A549 (cell line): ENCODE data around the gene PMP22. TPM values are rescaled to one million over a fixed set of nuclear protein-coding genes. Genes with fewer than 3 reads are reported as not detected.

Source experiments
- ATAC-seq, 2 experiments: fragments of 200-7000 bp in 1 of 2; fragments of >200 bp in 1 of 2; cut with Nextera tagmentation in 1 of 2; cut with Tn5 transposase in 1 of 2; 3 replicates each; pipeline versions ENCODE4 v1.8.0 to v1.9.1; 2018 to 2020; ENCODE audit warnings: mild to moderate bottlenecking in 1 of 2, moderate library complexity in 1 of 2
- CTCF ChIA-PET: fragments of 300-600 bp; sonication (Branson Sonifier 250); formaldehyde crosslinking; extraction: SDS; loops from one replicate; lab custom pipeline; 2021; ENCODE audit warnings: antibody characterized with exemption, inconsistent platforms; lab: Yijun Ruan, JAX
- POLR2A ChIA-PET: fragments of 350-600 bp; formaldehyde crosslinking; extraction: SDS; loops from one replicate; lab custom pipeline; 2021; ENCODE audit warnings: antibody characterized with exemption, inconsistent platforms; lab: Yijun Ruan, JAX
- DNase-seq, 2 experiments: peaks; one replicate each; pipeline versions ENCODE4 v3.0.0 to v3.0.0-alpha.2; 2011 to 2016; ENCODE audit warnings: low read depth in 1 of 2, low spot score in 1 of 2
- FAIRE-seq: peaks from 2 replicates; lab custom pipeline; 2011; peaks lifted over from hg19 to GRCh38; lab: Jason Lieb, UNC
- H3K27ac ChIP-seq, 2 experiments: fragments of >200 bp; sonication (Bioruptor Twin); formaldehyde crosslinking; 3 replicates each; pipeline ENCODE4 v1.5.1; 2016 to 2017
- H3K4me1 ChIP-seq: fragments of >200 bp; sonication (Bioruptor Twin); formaldehyde crosslinking; 3 replicates; pipeline ENCODE4 v1.6.1; 2016
- H3K4me2 ChIP-seq: fragments of >200 bp; sonication (Bioruptor Twin); formaldehyde crosslinking; 3 replicates; pipeline ENCODE4 v1.6.1; 2016
- H3K4me3 ChIP-seq: fragments of >200 bp; sonication (Bioruptor Twin); formaldehyde crosslinking; 3 replicates; pipeline ENCODE4 v1.5.1; 2016
- H3K9me3 ChIP-seq: fragments of >200 bp; sonication (Bioruptor Twin); formaldehyde crosslinking; 3 replicates; pipeline ENCODE4 v1.6.1; 2016
- CBX2 ChIP-seq: fragments of 200-600 bp; sonication (generic); IDR thresholded peaks from 2 replicates; pipeline ENCODE4 v1.6.1; 2016; ENCODE audit warnings: low read depth, mild to moderate bottlenecking, borderline replicate concordance
- CBX8 ChIP-seq: fragments of 200-600 bp; sonication (generic); IDR thresholded peaks from 2 replicates; pipeline ENCODE4 v1.6.1; 2016
- CEBPB ChIP-seq, 2 experiments: fragments of >200 bp in 1 of 2; sonication (Bioruptor Twin) in 1 of 2; formaldehyde crosslinking in 1 of 2; IDR thresholded peaks; 2 replicates each; pipeline ENCODE4 v1.6.1; 2012 to 2016
- CHD2 ChIP-seq: fragments of 150-350 bp; IDR thresholded peaks from 2 replicates; pipeline ENCODE4 v1.6.1; 2014; ENCODE audit warnings: low read length; ENCODE audit not compliant: partially characterized antibody
- EHF ChIP-seq: fragments of 250-450 bp; sonication (Bioruptor Pico); IDR thresholded peaks from 2 replicates; pipeline ENCODE4 v1.5.0; 2020; ENCODE audit warnings: mild to moderate bottlenecking
- EP300 ChIP-seq, 2 experiments: fragments of >200 bp; sonication (Bioruptor Twin); formaldehyde crosslinking; IDR thresholded peaks; 2 replicates in 1 of 2; 3 replicates in 1 of 2; pipeline ENCODE4 v1.6.1; 2016 to 2017
- FOSB ChIP-seq: fragments of 250-450 bp; sonication (Bioruptor Pico); IDR thresholded peaks from 2 replicates; pipeline ENCODE4 v1.5.0; 2020; ENCODE audit warnings: mild to moderate bottlenecking, moderate library complexity
- FOSL2 ChIP-seq, 2 experiments: fragments of 450-650 bp in 1 of 2; fragments of >200 bp in 1 of 2; sonication (Bioruptor Twin) in 1 of 2; formaldehyde crosslinking; IDR thresholded peaks; 2 replicates each; pipeline versions ENCODE4 v1.5.0 to v1.6.1; 2016 to 2020; ENCODE audit warnings: mild to moderate bottlenecking in 1 of 2, moderate library complexity in 1 of 2
- HOXB5 ChIP-seq: fragments of 250-450 bp; sonication (Bioruptor Pico); IDR thresholded peaks from 2 replicates; pipeline ENCODE4 v1.5.0; 2020; ENCODE audit warnings: mild to moderate bottlenecking, moderate library complexity
- JUN ChIP-seq, 2 experiments: fragments of >200 bp; sonication (Bioruptor Twin); formaldehyde crosslinking; IDR thresholded peaks; 2 replicates in 1 of 2; 3 replicates in 1 of 2; pipeline ENCODE4 v1.6.1; 2016 to 2017
- MAFK ChIP-seq: fragments of 450-650 bp; IDR thresholded peaks from 2 replicates; pipeline ENCODE4 v1.6.1; 2014; ENCODE audit not compliant: partially characterized antibody
- MAZ ChIP-seq: fragments of 150-350 bp; IDR thresholded peaks from 2 replicates; pipeline ENCODE4 v1.6.1; 2014; ENCODE audit warnings: antibody characterized with exemption, low read depth, low read length, borderline replicate concordance
- NPAS2 ChIP-seq: fragments of 250-450 bp; sonication (Bioruptor Pico); IDR thresholded peaks from 2 replicates; pipeline ENCODE4 v1.8.0; 2022; ENCODE audit warnings: mild to moderate bottlenecking, moderate library complexity, borderline replicate concordance
- POLR2A ChIP-seq: IDR thresholded peaks from 2 replicates; pipeline ENCODE4 v1.6.1; 2012; ENCODE audit warnings: mild to moderate bottlenecking, low read length
- RCOR1 ChIP-seq: fragments of 150-350 bp; IDR thresholded peaks from 2 replicates; pipeline ENCODE4 v1.6.1; 2014; ENCODE audit warnings: antibody characterized with exemption, low read length, low read depth
- RFX5 ChIP-seq: fragments of 450-650 bp; IDR thresholded peaks from 2 replicates; pipeline ENCODE4 v1.7.1; 2014; ENCODE audit warnings: antibody characterized with exemption, mild to moderate bottlenecking, moderate library complexity
- SMC3 ChIP-seq: fragments of >200 bp; sonication (Bioruptor Twin); formaldehyde crosslinking; IDR thresholded peaks from 3 replicates; pipeline ENCODE4 v1.6.1; 2018; ENCODE audit warnings: inconsistent platforms
- SREBF2 ChIP-seq: fragments of 450-650 bp; IDR thresholded peaks from 2 replicates; pipeline ENCODE4 v1.6.1; 2014; ENCODE audit warnings: mild to moderate bottlenecking, moderate library complexity
- TFCP2L1 ChIP-seq: fragments of 250-450 bp; sonication (Bioruptor Pico); IDR thresholded peaks from 2 replicates; pipeline ENCODE4 v1.5.0; 2021; ENCODE audit warnings: mild to moderate bottlenecking
- TP53 ChIP-seq: fragments of 250-450 bp; sonication (Bioruptor Pico); IDR thresholded peaks from 2 replicates; pipeline ENCODE4 v1.5.0; 2021; ENCODE audit warnings: mild to moderate bottlenecking, moderate library complexity
- ZSCAN20 ChIP-seq: fragments of 250-450 bp; sonication (Bioruptor Pico); IDR thresholded peaks from 2 replicates; pipeline ENCODE4 v1.8.0; 2022; ENCODE audit warnings: mild to moderate bottlenecking, moderate library complexity
- WGBS: methylation state at CpG from one replicate; pipeline ENCODE4 v1.1.6; 2017; ENCODE audit errors: missing lambda C conversion rate; 5-methylcytosine and 5-hydroxymethylcytosine counted together
- polyA plus RNA-seq, 4 experiments: library from polyadenylated mRNA; depleted of rRNA in 3 of 4; stranded (reverse); fragments of >200 nt; fragmentation: RNase III in 1 of 4; extraction: RNeasy Plus Mini Kit Qiagen cat#74134 plus additional on column Dnase treatment in 1 of 4; gene quantifications; 2 replicates in 3 of 4; 3 replicates in 1 of 4; pipeline ENCODE4 v1.2.3, GENCODE V29; 2011 to 2017
- TF ChIP-seq, protein P1 (sequence below): fragments of 150-350 bp; IDR thresholded peaks from 2 replicates; pipeline ENCODE4 v1.6.1; 2014; ENCODE audit warnings: low read depth, mild to moderate bottlenecking, low read length
- TF ChIP-seq, protein P2 (sequence below): IDR thresholded peaks from 2 replicates; pipeline ENCODE4 v1.6.1; 2012
- TF ChIP-seq, protein P3 (sequence below): fragments of 450-650 bp; IDR thresholded peaks from 2 replicates; pipeline ENCODE4 v1.6.1; 2014; ENCODE audit warnings: antibody characterized with exemption
- TF ChIP-seq, protein P4 (sequence below): fragments of >200 bp; sonication (Bioruptor Twin); formaldehyde crosslinking; IDR thresholded peaks from 3 replicates; pipeline ENCODE4 v1.6.1; 2016
- TF ChIP-seq, protein P5 (sequence below): IDR thresholded peaks from 2 replicates; pipeline ENCODE4 v1.6.1; 2012; ENCODE audit warnings: low read depth, borderline replicate concordance

Gene PMP22
- polyA plus RNA-seq, 2 of the 4 experiments (the other 2 are of a cell fraction), result 40.1 to 102 TPM

DNA sequence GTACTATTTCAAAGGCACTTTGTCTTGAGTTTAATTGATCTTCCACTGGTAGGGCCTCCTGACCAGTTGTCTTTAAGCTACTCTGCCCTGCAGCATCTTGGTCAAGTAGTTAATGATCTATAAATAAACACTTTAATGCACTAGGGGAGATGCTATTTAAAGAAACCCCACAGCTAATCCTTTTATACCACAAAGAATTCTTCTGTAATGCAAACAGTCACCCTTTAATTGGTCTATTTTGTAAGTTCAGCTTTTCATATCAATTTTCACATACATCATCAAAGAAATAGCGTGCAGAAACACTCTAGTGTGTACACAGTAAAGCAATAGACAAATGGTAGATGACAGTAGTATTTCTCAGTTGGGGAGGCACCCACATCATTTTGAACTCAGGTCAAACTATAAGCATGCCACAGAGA, 70.3 kb downstream of the PMP22 start:
- CTCF ChIA-PET, result interaction anchor here (1.2 kb wide), 1 partner anchor 23 kb away, joined by 3 read pairs; no protein-coding TSS in a partner anchor
- POLR2A ChIA-PET, result no interaction called here
- H3K4me2 ChIP-seq, result no peak overlapping the region
- 0% methylated on average over 1 of the region's 1 CpG for WGBS
- DNase-seq, result no peak
- no peak overlapping the region for H3K27ac ChIP-seq
- no peaks in the 10 kb centered on the region for H3K4me1 ChIP-seq
- peak; percentile 51 for FAIRE-seq
- H3K4me3 ChIP-seq, result no peak overlapping the region
- no peak for ATAC-seq
- TF ChIP-seq POLR2A (no peak), JUN (IDR thresholded peaks at IDR 0.05) (no peak)
- TF ChIP-seq, protein P1, sequence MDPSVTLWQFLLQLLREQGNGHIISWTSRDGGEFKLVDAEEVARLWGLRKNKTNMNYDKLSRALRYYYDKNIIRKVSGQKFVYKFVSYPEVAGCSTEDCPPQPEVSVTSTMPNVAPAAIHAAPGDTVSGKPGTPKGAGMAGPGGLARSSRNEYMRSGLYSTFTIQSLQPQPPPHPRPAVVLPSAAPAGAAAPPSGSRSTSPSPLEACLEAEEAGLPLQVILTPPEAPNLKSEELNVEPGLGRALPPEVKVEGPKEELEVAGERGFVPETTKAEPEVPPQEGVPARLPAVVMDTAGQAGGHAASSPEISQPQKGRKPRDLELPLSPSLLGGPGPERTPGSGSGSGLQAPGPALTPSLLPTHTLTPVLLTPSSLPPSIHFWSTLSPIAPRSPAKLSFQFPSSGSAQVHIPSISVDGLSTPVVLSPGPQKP, result no peak
- peaks cover 14% of the 10 kb centered on the region; the same call in 2 of the 3 replicates for H3K9me3 ChIP-seq

DNA sequence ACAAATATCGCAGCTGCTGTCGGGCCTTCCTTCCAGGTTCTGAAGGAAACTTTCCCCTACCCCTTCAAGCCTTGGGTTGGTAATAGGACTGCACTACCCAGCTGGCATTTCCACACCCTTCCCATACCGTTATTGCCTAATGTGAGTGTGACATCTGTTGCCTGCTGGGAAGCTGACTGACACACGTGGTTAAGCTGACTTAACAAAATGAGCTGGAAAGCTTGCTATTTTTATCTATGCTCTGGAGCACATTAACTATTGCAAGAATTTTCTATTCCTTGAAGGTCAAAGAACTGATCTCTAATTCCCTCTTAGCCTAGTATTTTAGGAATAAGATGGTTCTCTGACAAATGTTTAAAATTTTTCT, 79.5 kb downstream of the PMP22 start:
- FAIRE-seq, result no peak

DNA sequence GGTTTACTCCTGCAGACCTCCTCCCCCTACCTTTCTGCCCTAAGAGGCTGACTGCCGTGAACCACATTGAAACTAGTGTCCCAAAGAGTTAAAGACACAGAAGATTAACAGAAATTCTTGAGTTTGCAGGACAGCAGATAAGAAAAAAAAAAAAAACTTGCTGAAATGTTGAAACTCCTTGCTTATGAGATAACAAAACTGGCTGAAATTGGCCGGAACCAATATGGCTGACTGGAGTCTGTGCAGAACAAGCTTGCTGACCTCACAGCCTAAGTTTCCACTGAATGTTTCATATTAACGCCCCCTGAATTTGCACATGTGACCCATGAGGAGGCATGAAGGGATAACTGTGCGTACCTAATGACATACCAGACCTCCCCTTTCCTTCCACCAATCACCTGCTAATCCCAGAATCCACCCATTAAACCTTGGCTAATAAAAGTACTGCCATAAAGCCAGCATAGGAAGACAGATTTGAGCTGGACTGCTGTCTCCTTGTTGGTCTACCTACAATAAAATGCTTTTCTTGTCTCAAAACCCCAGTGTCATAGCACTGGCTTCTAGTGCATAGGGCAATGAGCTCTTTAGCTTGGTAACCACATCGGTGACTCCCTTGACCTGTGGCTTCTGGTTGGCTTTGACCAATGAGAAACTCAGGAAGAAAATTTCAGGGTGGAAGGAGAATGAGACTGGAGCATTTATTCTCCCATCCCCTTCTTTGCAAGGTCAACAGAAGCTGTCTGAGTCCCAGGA, 80.1 kb downstream of the PMP22 start:
- H3K4me3 ChIP-seq, result no peak overlapping the region
- FAIRE-seq (no peak), DNase-seq (no peak), ATAC-seq (no peak)
- H3K4me1 ChIP-seq, result no peaks in the 10 kb centered on the region
- ChIA-PET POLR2A (no interaction called here), CTCF (interaction anchor here (1.0 to 1.1 kb wide), 2 partner anchors 11 to 14 kb away, joined by 3 read pairs; no protein-coding TSS in a partner anchor)
- H3K9me3 ChIP-seq, result no peaks in the 10 kb centered on the region
- no peak overlapping the region for H3K27ac ChIP-seq
- H3K4me2 ChIP-seq, result no peak overlapping the region
- 20% methylated on average over 5 of the region's 5 CpGs for WGBS
- TF ChIP-seq SMC3 (no peak), EP300 (IDR thresholded peaks at IDR 0.05) (no peak), HOXB5 (no peak), CEBPB (IDR thresholded peaks at IDR 0.05) (no peak)
- TF ChIP-seq, protein P2, sequence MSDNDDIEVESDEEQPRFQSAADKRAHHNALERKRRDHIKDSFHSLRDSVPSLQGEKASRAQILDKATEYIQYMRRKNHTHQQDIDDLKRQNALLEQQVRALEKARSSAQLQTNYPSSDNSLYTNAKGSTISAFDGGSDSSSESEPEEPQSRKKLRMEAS, result no peak
- TF ChIP-seq, all 56 proteins: peak for 0

More for the DNA sequence above, 79.5 kb downstream of the PMP22 start:
- ChIA-PET POLR2A (no interaction called here), CTCF (interaction anchor here (1.0 to 1.1 kb wide), 2 partner anchors 10 to 15 kb away, joined by 3 read pairs; no protein-coding TSS in a partner anchor)
- no peak for ATAC-seq
- no peak overlapping the region for H3K27ac ChIP-seq
- H3K4me1 ChIP-seq, result no peaks in the 10 kb centered on the region
- 28% methylated on average over 4 of the region's 4 CpGs for WGBS
- no peak overlapping the region for H3K4me3 ChIP-seq
- H3K4me2 ChIP-seq, result no peak overlapping the region
- TF ChIP-seq MAFK (peak; percentile 22), FOSB (no peak), MAZ (no peak)
- TF ChIP-seq, protein P3, sequence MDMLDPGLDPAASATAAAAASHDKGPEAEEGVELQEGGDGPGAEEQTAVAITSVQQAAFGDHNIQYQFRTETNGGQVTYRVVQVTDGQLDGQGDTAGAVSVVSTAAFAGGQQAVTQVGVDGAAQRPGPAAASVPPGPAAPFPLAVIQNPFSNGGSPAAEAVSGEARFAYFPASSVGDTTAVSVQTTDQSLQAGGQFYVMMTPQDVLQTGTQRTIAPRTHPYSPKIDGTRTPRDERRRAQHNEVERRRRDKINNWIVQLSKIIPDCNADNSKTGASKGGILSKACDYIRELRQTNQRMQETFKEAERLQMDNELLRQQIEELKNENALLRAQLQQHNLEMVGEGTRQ, result no peak
- peak in 1 of 2 experiments; percentile 16 for DNase-seq
- no peaks in the 10 kb centered on the region for H3K9me3 ChIP-seq

DNA sequence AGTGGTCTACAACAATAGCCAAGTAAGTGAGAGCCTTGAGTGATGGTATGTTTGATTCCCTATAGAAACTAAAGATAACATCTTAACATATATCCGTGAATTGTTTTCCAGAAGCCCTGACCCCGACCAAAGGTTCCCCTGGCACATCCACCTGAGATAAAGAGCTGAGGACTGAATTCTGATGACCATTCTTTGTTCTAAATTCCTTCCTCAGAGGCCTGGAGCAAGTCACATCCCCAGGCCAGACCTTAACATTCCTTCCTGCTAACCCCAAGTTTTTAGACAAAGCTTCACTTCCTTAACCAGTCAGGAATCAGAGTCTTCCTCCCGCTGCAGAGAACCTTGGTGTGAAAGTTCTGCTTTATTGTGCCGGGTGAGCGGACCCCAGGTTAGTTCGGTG, 83.3 kb downstream of the PMP22 start:
- H3K4me1 ChIP-seq, result no peaks in the 10 kb centered on the region
- whole genome bisulfite sequencing, result 58% methylated on average over 6 of the region's 6 CpGs
- ATAC-seq, result no peak
- TF ChIP-seq CBX8 (no peak), SMC3 (no peak), FOSL2 (IDR thresholded peaks at IDR 0.05) (no peak), FOSL2 (CRISPR knock-in tag; IDR thresholded peaks at IDR 0.05) (no peak), TFCP2L1 (CRISPR knock-in tag) (no peak), POLR2A (no peak), CBX2 (no peak), CHD2 (no peak), NPAS2 (CRISPR knock-in tag) (no peak), SREBF2 (no peak), RFX5 (no peak), RCOR1 (no peak), EHF (no peak), ZSCAN20 (no peak), TP53 (CRISPR knock-in tag) (no peak)
- TF ChIP-seq, protein P4, sequence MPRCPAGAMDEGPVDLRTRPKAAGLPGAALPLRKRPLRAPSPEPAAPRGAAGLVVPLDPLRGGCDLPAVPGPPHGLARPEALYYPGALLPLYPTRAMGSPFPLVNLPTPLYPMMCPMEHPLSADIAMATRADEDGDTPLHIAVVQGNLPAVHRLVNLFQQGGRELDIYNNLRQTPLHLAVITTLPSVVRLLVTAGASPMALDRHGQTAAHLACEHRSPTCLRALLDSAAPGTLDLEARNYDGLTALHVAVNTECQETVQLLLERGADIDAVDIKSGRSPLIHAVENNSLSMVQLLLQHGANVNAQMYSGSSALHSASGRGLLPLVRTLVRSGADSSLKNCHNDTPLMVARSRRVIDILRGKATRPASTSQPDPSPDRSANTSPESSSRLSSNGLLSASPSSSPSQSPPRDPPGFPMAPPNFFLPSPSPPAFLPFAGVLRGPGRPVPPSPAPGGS, result no peak
- TF ChIP-seq, protein P3, result no peak
- TF ChIP-seq, protein P5, sequence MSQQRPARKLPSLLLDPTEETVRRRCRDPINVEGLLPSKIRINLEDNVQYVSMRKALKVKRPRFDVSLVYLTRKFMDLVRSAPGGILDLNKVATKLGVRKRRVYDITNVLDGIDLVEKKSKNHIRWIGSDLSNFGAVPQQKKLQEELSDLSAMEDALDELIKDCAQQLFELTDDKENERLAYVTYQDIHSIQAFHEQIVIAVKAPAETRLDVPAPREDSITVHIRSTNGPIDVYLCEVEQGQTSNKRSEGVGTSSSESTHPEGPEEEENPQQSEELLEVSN, result no peak

More for the DNA sequence above, 83.3 kb downstream of the PMP22 start:
- ChIA-PET CTCF (interaction anchor here (0.6 to 2.1 kb wide), 2 partner anchors 11 to 32 kb away, joined by 4 read pairs; no protein-coding TSS in a partner anchor), POLR2A (no interaction called here)
- Histone ChIP-seq H3K9me3 (no peaks in the 10 kb centered on the region), H3K27ac (no peak overlapping the region), H3K4me2 (no peak overlapping the region), H3K4me3 (no peak overlapping the region)
- DNase-seq, result no peak
- FAIRE-seq, result no peak
